Ovary (tissue), 9 donors: ENCODE results near the gene LRRC63. TPM values are rescaled to one million over a fixed set of nuclear protein-coding genes. Genes with fewer than 3 reads are reported as not detected.

Experiments used
- DNase-seq, 5 donors: peaks; one replicate each; pipeline ENCODE4 v3.0.0-alpha.2; 2019 to 2020
- H3K27ac ChIP-seq, 2 donors: fragments of 200-600 bp; one replicate each; pipeline versions ENCODE4 v1.5.1 to v1.8.0; 2019 to 2022
- H3K27me3 ChIP-seq: fragments of 200-600 bp; one replicate; pipeline ENCODE4 v1.8.0; 2022
- H3K36me3 ChIP-seq: fragments of 200-600 bp; sonication (generic); one replicate; pipeline ENCODE4 v1.5.1; 2019
- H3K4me1 ChIP-seq: one replicate; pipeline ENCODE4 v1.8.1; 2013; ENCODE audit warnings: mild to moderate bottlenecking, moderate library complexity; ENCODE audit not compliant: insufficient read depth
- H3K4me3 ChIP-seq: fragments of 200-600 bp; sonication (generic); one replicate; pipeline ENCODE4 v1.5.1; 2017
- H3K9me3 ChIP-seq, 2 donors: fragments of 200-600 bp in 1 of 2; sonication (generic) in 1 of 2; one replicate each; pipeline versions ENCODE4 v1.5.1 to v1.8.1; 2013 to 2019; ENCODE audit warnings: mild to moderate bottlenecking in 1 of 2, moderate library complexity in 1 of 2
- EP300 ChIP-seq: sonication (generic); formaldehyde crosslinking; IDR thresholded peaks from one replicate; pipeline ENCODE4 v1.6.1; 2017; ENCODE audit warnings: antibody characterized with exemption
- POLR2A ChIP-seq: fragments of 450-650 bp; IDR thresholded peaks from one replicate; pipeline ENCODE4 v1.6.1; 2017; ENCODE audit warnings: antibody characterized with exemption, mild to moderate bottlenecking, moderate library complexity
- WGBS, 3 donors: extraction: QIAGEN DNeasy Blood & Tissue Kit in 1 of 3; methylation state at CpG; one replicate each; pipeline versions ENCODE4 v1.1.5 to v1.1.7; 2013 to 2017; 5-methylcytosine and 5-hydroxymethylcytosine counted together
- intact Hi-C, 4 donors: fragments of 100-400 bp; cut with DNase I; formaldehyde crosslinking; loops; one replicate each; pipeline versions ENCODE4 v1.11.0 to v1.15.1; 2022 to 2023
- polyA plus RNA-seq, 2 donors: library from polyadenylated mRNA; stranded (reverse); fragments of 200-250 nt in 1 of 2; fragments of 350-450 nt in 1 of 2; fragmentation: Illumina TruSeq in 1 of 2; extraction: RNeasy Lipid Tissue Mini Kit (QIAGEN cat#74804) in 1 of 2; gene quantifications; one replicate each; pipeline ENCODE4 v1.2.3, GENCODE V29; 2013 to 2014
- total RNA-seq, 7 donors: library from RNA; depleted of rRNA in 2 of 7; stranded (reverse); fragments of >200 nt in 2 of 7; fragmentation: NEBNext Ultra II Directional in 3 of 7; extraction: Animal tissue kit (Norgen Biotek cat#: 25700) in 3 of 7; gene quantifications; one replicate each; pipeline versions ENCODE4 v1.1.0 to v1.2.4, GENCODE V29; 2016 to 2023
- TF ChIP-seq, protein P1 (sequence below), 3 donors: fragments of 450-650 bp in 2 of 3; fragments of 200-600 bp in 1 of 3; IDR thresholded peaks; one replicate each; pipeline versions ENCODE4 v1.5.1 to v1.8.0; 2016 to 2022; ENCODE audit warnings: antibody characterized with exemption in 3 of 3, mild to moderate bottlenecking in 1 of 3
- donor health status: DM: no; HTN: no; CAD: no; lungs with moderate emphysema.
- donor health status: DM: no; HTN: no; CAD: no.
- donor health status: Bipolar disorder and iron deficiency.
- donor health status: DM: yes; HTN: yes; CAD: no.
- donor health status: DM: no; HTN: no; CAD: no.
- donor health status: DM: yes; HTN: yes; CAD: no.

Gene LRRC63
- total and polyA plus RNA-seq, 9 donors = 0.12 to 0.92 (median 0.22) TPM; not detected in 4

GRCh38 chr13:46202188-46202795, 9.4 kb upstream of the LRRC63 start:
- intact Hi-C loops = no loop called here
- H3K27me3 ChIP-seq = no peaks in the 10 kb centered on the region
- TF ChIP-seq EP300 = no peak
- TF ChIP-seq POLR2A = no peak
- TF ChIP-seq, protein P1, sequence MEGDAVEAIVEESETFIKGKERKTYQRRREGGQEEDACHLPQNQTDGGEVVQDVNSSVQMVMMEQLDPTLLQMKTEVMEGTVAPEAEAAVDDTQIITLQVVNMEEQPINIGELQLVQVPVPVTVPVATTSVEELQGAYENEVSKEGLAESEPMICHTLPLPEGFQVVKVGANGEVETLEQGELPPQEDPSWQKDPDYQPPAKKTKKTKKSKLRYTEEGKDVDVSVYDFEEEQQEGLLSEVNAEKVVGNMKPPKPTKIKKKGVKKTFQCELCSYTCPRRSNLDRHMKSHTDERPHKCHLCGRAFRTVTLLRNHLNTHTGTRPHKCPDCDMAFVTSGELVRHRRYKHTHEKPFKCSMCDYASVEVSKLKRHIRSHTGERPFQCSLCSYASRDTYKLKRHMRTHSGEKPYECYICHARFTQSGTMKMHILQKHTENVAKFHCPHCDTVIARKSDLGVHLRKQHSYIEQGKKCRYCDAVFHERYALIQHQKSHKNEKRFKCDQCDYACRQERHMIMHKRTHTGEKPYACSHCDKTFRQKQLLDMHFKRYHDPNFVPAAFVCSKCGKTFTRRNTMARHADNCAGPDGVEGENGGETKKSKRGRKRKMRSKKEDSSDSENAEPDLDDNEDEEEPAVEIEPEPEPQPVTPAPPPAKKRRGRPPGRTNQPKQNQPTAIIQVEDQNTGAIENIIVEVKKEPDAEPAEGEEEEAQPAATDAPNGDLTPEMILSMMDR (IDR thresholded peaks at IDR 0.05) = no peak
- DNase-seq = no peak
- 68 to 77% (median 77%) methylated on average over 3 of the region's 3 CpGs for WGBS, 3 donors
- no peaks in the 10 kb centered on the region for H3K9me3 ChIP-seq
- no peak overlapping the region for H3K27ac ChIP-seq
- no peaks in the 10 kb centered on the region for H3K36me3 ChIP-seq
- H3K4me1 ChIP-seq = no peaks in the 10 kb centered on the region
- H3K4me3 ChIP-seq = no peak overlapping the region

DNA sequence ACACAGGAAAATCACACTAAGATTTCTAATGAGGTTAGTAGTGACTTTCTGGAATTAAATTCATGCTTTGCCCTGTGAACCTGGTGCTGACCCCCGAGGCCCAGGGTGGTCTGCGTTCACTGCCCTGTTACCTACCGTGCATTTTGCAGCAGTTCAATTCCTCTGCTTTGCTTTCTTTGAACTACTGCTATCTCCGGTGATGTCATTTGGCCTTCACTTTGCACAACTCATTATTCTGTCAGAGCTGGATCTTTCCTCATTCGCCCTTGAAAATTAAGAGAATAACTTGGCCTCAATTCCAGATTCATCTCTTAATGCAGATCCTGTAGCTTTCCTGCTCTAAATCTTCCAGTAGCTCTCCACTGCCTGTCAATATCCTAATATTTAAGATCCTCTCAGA, 8.8 kb upstream of the LRRC63 start:
- WGBS, 3 donors = 16 to 23% (median 20%) methylated on average over 5 of the region's 5 CpGs
- intact Hi-C loops = no loop called here

DNA sequence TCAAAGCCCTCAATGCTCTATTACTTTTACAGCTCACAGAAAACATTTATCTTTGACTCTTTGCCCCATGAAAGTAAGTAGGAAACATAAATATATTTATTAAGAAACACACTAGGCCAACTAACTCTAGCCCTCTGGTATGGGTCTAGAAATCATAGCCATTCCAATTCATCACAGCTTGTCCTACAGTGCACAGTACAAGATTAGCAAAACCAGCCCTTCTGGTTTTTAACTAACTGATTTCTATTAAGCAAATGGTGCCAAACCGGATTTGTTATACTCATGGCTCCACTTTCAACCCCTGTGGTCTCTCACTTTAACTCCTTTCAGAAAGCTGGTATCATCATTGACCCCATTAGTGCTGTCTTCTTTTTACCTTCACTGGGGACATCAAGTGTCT, 5.6 kb upstream of the LRRC63 start:
- no peak for TF ChIP-seq POLR2A
- no peak for TF ChIP-seq EP300
- TF ChIP-seq, protein P1 (IDR thresholded peaks at IDR 0.05) = no peak
- 75 to 91% (median 81%) methylated on average over 1 of the region's 1 CpG for WGBS, 3 donors
- no peaks in the 10 kb centered on the region for H3K27me3 ChIP-seq
- intact Hi-C loops = no loop called here
- H3K4me3 ChIP-seq = no peak overlapping the region
- no peak overlapping the region for H3K27ac ChIP-seq
- no peaks in the 10 kb centered on the region for H3K4me1 ChIP-seq
- H3K36me3 ChIP-seq = no peaks in the 10 kb centered on the region
- H3K9me3 ChIP-seq = no peaks in the 10 kb centered on the region
- DNase-seq = no peak

More for the DNA sequence above, 8.8 kb upstream of the LRRC63 start:
- Histone ChIP-seq H3K27ac (no peak overlapping the region), H3K4me3 (no peak overlapping the region), H3K4me1 (no peaks in the 10 kb centered on the region), H3K27me3 (no peaks in the 10 kb centered on the region), H3K36me3 (no peaks in the 10 kb centered on the region), H3K9me3 (no peaks in the 10 kb centered on the region)
- no peak for DNase-seq
- TF ChIP-seq, protein P1 (IDR thresholded peaks at IDR 0.05) = no peak
- TF ChIP-seq EP300 (no peak), POLR2A (no peak)

- H3K27me3 ChIP-seq = no peaks in the 10 kb centered on the region
These were observed 3.9 kb upstream of the LRRC63 start for GRCh38 chr13:46207828-46208227.

More at GRCh38 chr13:46207828-46208227, 3.9 kb upstream of the LRRC63 start:
- DNase-seq = no peak
- H3K36me3 ChIP-seq = no peaks in the 10 kb centered on the region
- no peaks in the 10 kb centered on the region for H3K4me1 ChIP-seq
- H3K4me3 ChIP-seq = no peak overlapping the region
- 63 to 78% (median 69%) methylated on average over 7 of the region's 7 CpGs for WGBS, 3 donors
- intact Hi-C loops = no loop called here
- H3K27ac ChIP-seq = no peak overlapping the region
- no peaks in the 10 kb centered on the region for H3K9me3 ChIP-seq
- TF ChIP-seq EP300 (no peak), POLR2A (no peak)
- TF ChIP-seq, protein P1 (IDR thresholded peaks at IDR 0.05) = no peak
